H1 (cell line): Measurements from ENCODE around the gene MORN2. TPM values are rescaled to one million over a fixed set of nuclear protein-coding genes. Genes with fewer than 3 reads are reported as not detected.

Experiments
- CTCF ChIA-PET: fragments of 300-600 bp; sonication (Branson Sonifier 250); formaldehyde crosslinking; loops from one replicate; lab custom pipeline; 2021; ENCODE audit not compliant: partially characterized antibody; lab: Charles Lee
- POLR2A ChIA-PET: fragments of 300-600 bp; sonication (Branson Sonifier 250); formaldehyde crosslinking; loops from one replicate; lab custom pipeline; 2021; ENCODE audit warnings: inconsistent platforms; ENCODE audit not compliant: partially characterized antibody; lab: Charles Lee
- DNase-seq, 2 experiments: peaks; one replicate each; pipeline versions ENCODE4 v3.0.0 to v3.0.0-alpha.2; 2010 to 2022; ENCODE audit warnings: low spot score in 2 of 2, low read depth in 1 of 2, mixed read lengths in 1 of 2
- FAIRE-seq: peaks from 2 replicates; lab custom pipeline; 2011; peaks lifted over from hg19 to GRCh38; lab: Jason Lieb, UNC
- H2AFZ ChIP-seq: 2 replicates; pipeline ENCODE4 v1.8.1; 2012; ENCODE audit warnings: low read length, inconsistent platforms
- H2AK5ac ChIP-seq: 2 replicates; pipeline ENCODE4 v1.6.1; 2013; ENCODE audit warnings: low read depth, low read length
- H2BK120ac ChIP-seq: replicated peaks from 2 replicates; pipeline ENCODE3; 2013; ENCODE audit warnings: low read depth, low read length, inconsistent platforms
- H2BK12ac ChIP-seq: 2 replicates; pipeline ENCODE4 v1.6.1; 2013; ENCODE audit warnings: low read depth, low read length
- H2BK15ac ChIP-seq: 2 replicates; pipeline ENCODE4 v1.6.1; 2013; ENCODE audit warnings: low read length
- H2BK20ac ChIP-seq: 2 replicates; pipeline ENCODE4 v1.6.1; 2013; ENCODE audit warnings: low read length
- H2BK5ac ChIP-seq: 2 replicates; pipeline ENCODE4 v1.6.1; 2013; ENCODE audit warnings: low read depth, low read length
- H3K14ac ChIP-seq: 2 replicates; pipeline ENCODE4 v1.6.1; 2013; ENCODE audit warnings: inconsistent platforms; ENCODE audit not compliant: insufficient read length
- H3K18ac ChIP-seq: 2 replicates; pipeline ENCODE4 v1.6.1; 2013; ENCODE audit warnings: low read length; ENCODE audit errors: extremely low read depth
- H3K23ac ChIP-seq: 2 replicates; pipeline ENCODE4 v1.6.1; 2013; ENCODE audit warnings: inconsistent platforms; ENCODE audit not compliant: insufficient read length
- H3K23me2 ChIP-seq: 2 replicates; pipeline ENCODE4 v1.6.1; 2013; ENCODE audit warnings: low read depth, low read length
- H3K27ac ChIP-seq: 2 replicates; pipeline ENCODE4 v1.6.1; 2011; ENCODE audit warnings: low read depth, low read length, inconsistent platforms
- H3K27me3 ChIP-seq, 4 experiments: replicated peaks in 1 of 4; 1 replicate in 1 of 4; 2 replicates in 3 of 4; pipeline versions ENCODE4 v1.6.1 to v1.8.1; 2011 to 2013; ENCODE audit warnings: low read length in 3 of 4, mild to moderate bottlenecking in 3 of 4, inconsistent platforms in 2 of 4, mixed read lengths in 2 of 4, moderate library complexity in 1 of 4; ENCODE audit not compliant: control insufficient read depth in 3 of 4, insufficient read depth in 3 of 4; ENCODE audit errors: extremely low read depth in 1 of 4
- H3K36me3 ChIP-seq, 4 experiments: 2 replicates each; pipeline versions ENCODE4 v1.6.1 to v1.8.1; 2011 to 2013; ENCODE audit warnings: mild to moderate bottlenecking in 4 of 4, low read length in 3 of 4, moderate library complexity in 2 of 4, control low read depth in 1 of 4, inconsistent platforms in 1 of 4; ENCODE audit not compliant: insufficient read depth in 4 of 4, control insufficient read depth in 2 of 4
- H3K4ac ChIP-seq: replicated peaks from 2 replicates; pipeline ENCODE3; 2013; ENCODE audit warnings: low read length, low read depth, mixed read lengths, inconsistent platforms; ENCODE audit not compliant: insufficient read length
- H3K4me1 ChIP-seq, 4 experiments: replicated peaks in 1 of 4; 1 replicate in 1 of 4; 2 replicates in 3 of 4; pipeline versions ENCODE4 v1.6.1 to v1.8.1; 2011 to 2013; ENCODE audit warnings: low read length in 3 of 4, inconsistent platforms in 2 of 4, mixed read lengths in 1 of 4; ENCODE audit not compliant: insufficient read depth in 4 of 4, control insufficient read depth in 3 of 4
- H3K4me2 ChIP-seq, 2 experiments: 2 replicates each; pipeline versions ENCODE4 v1.6.1 to v1.8.1; 2011 to 2013; ENCODE audit warnings: low read depth in 2 of 2, low read length in 2 of 2, control low read depth in 1 of 2, inconsistent platforms in 1 of 2, mild to moderate bottlenecking in 1 of 2; ENCODE audit not compliant: insufficient read depth in 1 of 2
- H3K4me3 ChIP-seq, 4 experiments: fragments of 200-600, 300-600 bp in 1 of 4; sonication (generic), shearing (Covaris generic), sonication (Bioruptor Twin) in 1 of 4; 2 replicates each; pipeline versions ENCODE4 v1.5.1 to v1.8.1; 2011 to 2016; ENCODE audit warnings: low read length in 4 of 4, low read depth in 3 of 4, control low read depth in 2 of 4, inconsistent platforms in 2 of 4, mild to moderate bottlenecking in 2 of 4, mixed read lengths in 1 of 4, moderate library complexity in 1 of 4; ENCODE audit not compliant: insufficient read depth in 2 of 4; ENCODE audit errors: extremely low read depth in 1 of 4
- H3K56ac ChIP-seq: replicated peaks from 2 replicates; pipeline ENCODE3; 2013; ENCODE audit warnings: low read depth, mild to moderate bottlenecking, mixed read lengths, low read length, inconsistent platforms; ENCODE audit not compliant: insufficient read length
- H3K79me1 ChIP-seq: 2 replicates; pipeline ENCODE4 v1.6.1; 2013; ENCODE audit warnings: low read depth, low read length, control low read depth
- H3K79me2 ChIP-seq, 2 experiments: 2 replicates each; pipeline versions ENCODE4 v1.6.1 to v1.8.1; 2012 to 2013; ENCODE audit warnings: low read length in 2 of 2, mild to moderate bottlenecking in 2 of 2, inconsistent platforms in 1 of 2; ENCODE audit not compliant: insufficient read depth in 2 of 2, control insufficient read depth in 1 of 2
- H3K9ac ChIP-seq, 4 experiments: replicated peaks in 1 of 4; 1 replicate in 1 of 4; 2 replicates in 3 of 4; pipeline versions ENCODE4 v1.6.1 to v1.8.1; 2011 to 2013; ENCODE audit warnings: low read depth in 3 of 4, low read length in 3 of 4, control low read depth in 2 of 4, mild to moderate bottlenecking in 2 of 4, moderate library complexity in 2 of 4, inconsistent platforms in 1 of 4; ENCODE audit errors: extremely low read depth in 1 of 4
- H3K9me3 ChIP-seq, 2 experiments: 2 replicates each; pipeline versions ENCODE4 v1.6.1 to v1.8.1; 2012 to 2013; ENCODE audit warnings: mild to moderate bottlenecking in 2 of 2, moderate library complexity in 2 of 2, control low read depth in 1 of 2, inconsistent platforms in 1 of 2, low read depth in 1 of 2, low read length in 1 of 2, mixed read lengths in 1 of 2; ENCODE audit not compliant: insufficient read depth in 2 of 2
- H4K20me1 ChIP-seq, 2 experiments: replicated peaks in 1 of 2; 2 replicates each; pipeline versions ENCODE3 to v1.8.1; 2011 to 2013; ENCODE audit warnings: inconsistent platforms in 2 of 2, low read length in 2 of 2, mild to moderate bottlenecking in 1 of 2; ENCODE audit not compliant: insufficient read depth in 2 of 2, control insufficient read depth in 1 of 2
- H4K5ac ChIP-seq: 2 replicates; pipeline ENCODE4 v1.6.1; 2013; ENCODE audit warnings: low read length, low read depth, mixed read lengths, inconsistent platforms; ENCODE audit not compliant: insufficient read length
- H4K8ac ChIP-seq: 2 replicates; pipeline ENCODE4 v1.8.0; 2013; ENCODE audit warnings: mild to moderate bottlenecking, moderate library complexity, low read length, inconsistent platforms; ENCODE audit not compliant: insufficient read depth; ENCODE audit errors: extremely low read depth
- H4K91ac ChIP-seq: replicated peaks from 2 replicates; pipeline ENCODE3; 2013; ENCODE audit warnings: low read length, mixed read lengths, inconsistent platforms; ENCODE audit not compliant: insufficient read length
- SP1 ChIP-seq: IDR thresholded peaks from 2 replicates; pipeline ENCODE4 v1.6.1; 2011; ENCODE audit warnings: low read depth, low read length
- WGBS, 2 experiments: shearing (Covaris generic) in 1 of 2; methylation state at CpG; one replicate each; pipeline versions ENCODE4 v1.1.6 to v1.1.7; 2013 to 2015; ENCODE audit warnings: low lambda C conversion rate in 2 of 2, mixed read lengths in 2 of 2, inconsistent platforms in 1 of 2, low coverage in 1 of 2, missing lambda C conversion rate in 1 of 2; ENCODE audit not compliant: insufficient replicate concordance in 2 of 2, insufficient coverage in 1 of 2, insufficient read length in 1 of 2; ENCODE audit errors: extremely low coverage in 1 of 2, missing lambda C conversion rate in 1 of 2; 5-methylcytosine and 5-hydroxymethylcytosine counted together
- polyA plus RNA-seq, 7 experiments: library from polyadenylated mRNA; depleted of rRNA in 3 of 7; stranded (reverse) in 5 of 7; unstranded in 2 of 7; fragments of >200 nt in 5 of 7; fragments of 200-250 nt in 2 of 7; gene quantifications; 1 replicate in 5 of 7; 2 replicates in 1 of 7; 4 replicates in 1 of 7; pipeline versions ENCODE4 v1.2.1 to v1.2.3, GENCODE V29; 2011 to 2013; ENCODE audit warnings: missing spikeins in 2 of 7, mixed read lengths in 2 of 7
- total RNA-seq: library from RNA; stranded (reverse); fragmentation: NEBNext Ultra II Directional; extraction: Animal tissue kit (Norgen Biotek cat#: 25700); gene quantifications from 2 replicates; pipeline ENCODE4 v1.2.1, GENCODE V29; 2021

MORN2 gene
- total and polyA plus RNA-seq, 2 of the 8 experiments (the other 6 are each of a cell fraction or from before 2014, with no cell fraction given), result 7.2 to 11.3 TPM

DNA sequence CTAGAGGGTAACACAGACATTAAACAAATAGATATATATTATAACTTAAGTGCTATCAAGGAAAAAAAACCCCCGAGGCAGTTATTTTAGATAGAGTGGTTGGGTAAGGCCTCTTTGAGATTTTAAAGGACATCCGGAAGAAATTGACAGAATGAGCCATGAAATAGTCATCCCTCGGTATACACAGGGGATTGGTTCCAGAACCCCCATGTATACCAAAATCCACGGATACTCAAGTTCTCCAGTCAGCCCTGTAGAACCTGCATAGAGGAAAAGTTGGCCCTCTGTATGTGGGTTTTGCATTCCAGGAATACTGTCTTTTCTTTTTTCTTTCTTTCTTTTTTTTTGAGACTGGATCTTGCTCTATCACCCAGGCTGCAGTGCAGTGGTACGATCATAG lies 2.0 kb upstream of the MORN2 start:
- Histone ChIP-seq H2BK15ac (no peak overlapping the region), H2AK5ac (no peak overlapping the region), H4K91ac (no peak overlapping the region), H3K23ac (no peak overlapping the region), H3K23me2 (peaks cover 8% of the 10 kb centered on the region), H2BK12ac (no peak overlapping the region), H2AFZ (no peak overlapping the region), H3K4me3 (no peak overlapping the region), H3K9me3 (no peaks in the 10 kb centered on the region), H3K36me3 (no peaks in the 10 kb centered on the region), H3K18ac (no peak overlapping the region), H2BK5ac (no peak overlapping the region), H3K79me2 (peaks cover 0 to 40% of the 10 kb centered on the region in 2 experiments; a peak in 2 of 4 replicates), H3K4me1 (no peaks in the 10 kb centered on the region), H4K20me1 (no peaks in the 10 kb centered on the region), H3K4ac (no peak overlapping the region), H3K4me2 (no peak overlapping the region), H4K5ac (no peak overlapping the region), H3K27me3 (no peaks in the 10 kb centered on the region), H3K9ac (no peak overlapping the region), H3K79me1 (no peaks in the 10 kb centered on the region), H3K27ac (no peak overlapping the region), H2BK20ac (no peak overlapping the region), H2BK120ac (no peak overlapping the region), H4K8ac (no peak overlapping the region), H3K56ac (no peak overlapping the region), H3K14ac (no peak overlapping the region)
- no peak for DNase-seq
- 73% methylated on average over 5 of the region's 5 CpGs; no CpG with 5 or more reads in 1 of the 2 experiments for WGBS, 2 experiments
- TF ChIP-seq SP1, result no peak
- CTCF ChIA-PET, result interaction anchor here (1.1 kb wide), 1 partner anchor 132 kb away, joined by 3 read pairs; no protein-coding TSS in a partner anchor
- POLR2A ChIA-PET, result interaction anchor here (1.6 kb wide), 1 partner anchor 122 kb away, joined by 5 read pairs; the partner anchor contains the start of gene SRSF7
- no peak for FAIRE-seq
